HCT116 (cell line): ENCODE data around the gene TSPOAP1. TPM values are rescaled to one million over a fixed set of nuclear protein-coding genes. Genes with fewer than 3 reads are reported as not detected.

Experiments used
- ATAC-seq: fragments of 200-7000 bp; cut with Tn5 transposase; 2 replicates; pipeline ENCODE4 v1.9.1; 2020; ENCODE audit warnings: mild to moderate bottlenecking, moderate library complexity
- BruUV-seq: library from RNA; stranded (reverse); fragments of 400-500 nt; replicated peaks from 2 replicates; lab custom pipeline; 2021; lab: Mats Ljungman, UMichigan
- CTCF ChIA-PET: fragments of 300-600 bp; sonication (Branson Sonifier 250); formaldehyde crosslinking; loops from one replicate; lab custom pipeline; 2021; ENCODE audit warnings: antibody characterized with exemption; lab: Charles Lee
- POLR2A ChIA-PET: fragments of 300-600, 350-600 bp; sonication (Branson Sonifier 250); formaldehyde crosslinking; loops from one replicate; lab custom pipeline; 2021; ENCODE audit warnings: antibody characterized with exemption; lab: Charles Lee
- RAD21 ChIA-PET, 2 experiments: fragments of 300-600 bp; sonication (Branson Sonifier 250); formaldehyde crosslinking; loops; one replicate each; lab custom pipeline; 2023; ENCODE audit warnings: low total read pairs in 2 of 2; ENCODE audit not compliant: uncharacterized antibody in 2 of 2, unreplicated experiment in 2 of 2, low non-redundant PET in 1 of 2; lab: Charles Lee
- DNase-seq: peaks from one replicate; pipeline ENCODE4 v3.0.0-alpha.2; 2010; ENCODE audit warnings: low read depth, low spot score
- H2AFZ ChIP-seq: fragments of 200-600 bp; shearing (Covaris generic), sonication (generic); 2 replicates; pipeline ENCODE4 v1.6.1; 2017; ENCODE audit warnings: low read depth, mixed run types, mixed read lengths, antibody characterized with exemption, low read length; ENCODE audit not compliant: poor library complexity, severe bottlenecking
- H3K27ac ChIP-seq: 2 replicates; pipeline ENCODE4 v1.5.1; 2012; ENCODE audit warnings: low read depth, low read length
- H3K27me3 ChIP-seq: fragments of 200-600 bp; sonication (generic); 2 replicates; pipeline ENCODE4 v1.6.1; 2016; ENCODE audit warnings: mixed run types, low read length, mixed read lengths; ENCODE audit not compliant: insufficient read depth
- H3K36me3 ChIP-seq, 2 experiments: fragments of 200-500 bp in 1 of 2; fragments of 200-600 bp in 1 of 2; sonication (Bioruptor generic) in 1 of 2; sonication (generic) in 1 of 2; 2 replicates each; pipeline versions ENCODE4 v1.5.1 to v1.6.1; 2014 to 2016; ENCODE audit warnings: low read length in 2 of 2, inconsistent platforms in 1 of 2, mixed read lengths in 1 of 2, mixed run types in 1 of 2; ENCODE audit not compliant: insufficient read depth in 2 of 2, control insufficient read depth in 1 of 2
- H3K4me1 ChIP-seq, 2 experiments: fragments of 200-600 bp in 1 of 2; sonication (generic) in 1 of 2; 2 replicates each; pipeline versions ENCODE4 v1.5.1 to v1.6.1; 2012 to 2017; ENCODE audit warnings: low read length in 2 of 2, inconsistent platforms in 1 of 2, mild to moderate bottlenecking in 1 of 2, mixed read lengths in 1 of 2, mixed run types in 1 of 2, moderate library complexity in 1 of 2; ENCODE audit not compliant: insufficient read depth in 2 of 2, control insufficient read depth in 1 of 2
- H3K4me2 ChIP-seq: fragments of 200-600 bp; sonication (generic); 2 replicates; pipeline ENCODE4 v1.6.1; 2017; ENCODE audit warnings: mixed run types, low read length, mixed read lengths
- H3K4me3 ChIP-seq, 2 experiments: fragments of 200-600 bp in 1 of 2; sonication (generic) in 1 of 2; replicated peaks in 1 of 2; 2 replicates each; pipeline ENCODE4 v1.5.1; 2011 to 2016; ENCODE audit warnings: low read length in 2 of 2, control low read depth in 1 of 2, low read depth in 1 of 2, mild to moderate bottlenecking in 1 of 2, mixed read lengths in 1 of 2, mixed run types in 1 of 2
- H3K79me2 ChIP-seq: fragments of 200-600 bp; sonication (generic); 2 replicates; pipeline ENCODE4 v1.6.1; 2017; ENCODE audit warnings: mild to moderate bottlenecking, mixed run types, low read length, moderate library complexity, mixed read lengths; ENCODE audit not compliant: insufficient read depth
- H3K9ac ChIP-seq: fragments of 200-600 bp; sonication (generic); 2 replicates; pipeline ENCODE4 v1.6.1; 2016; ENCODE audit warnings: low read length, mixed read lengths
- H3K9me2 ChIP-seq: fragments of 200-600 bp; sonication (generic), shearing (Covaris generic); 2 replicates; pipeline ENCODE4 v1.6.1; 2017; ENCODE audit warnings: mixed run types, mild to moderate bottlenecking, moderate library complexity; ENCODE audit not compliant: insufficient read depth
- H3K9me3 ChIP-seq, 2 experiments: fragments of 200-500 bp in 1 of 2; fragments of 200-600 bp in 1 of 2; sonication (Bioruptor generic) in 1 of 2; sonication (generic) in 1 of 2; 2 replicates each; pipeline ENCODE4 v1.6.1; 2014 to 2017; ENCODE audit warnings: low read length in 2 of 2, mixed read lengths in 2 of 2, inconsistent platforms in 1 of 2, low read depth in 1 of 2, mild to moderate bottlenecking in 1 of 2, mixed run types in 1 of 2, moderate library complexity in 1 of 2; ENCODE audit not compliant: control insufficient read depth in 1 of 2, insufficient read depth in 1 of 2
- H4K20me1 ChIP-seq: fragments of 200-600 bp; sonication (generic), shearing (Covaris generic); 2 replicates; pipeline ENCODE4 v1.6.1; 2017; ENCODE audit warnings: mixed run types, mild to moderate bottlenecking, moderate library complexity; ENCODE audit not compliant: insufficient read depth
- CBX3 ChIP-seq: IDR thresholded peaks from 2 replicates; pipeline ENCODE4 v1.6.1; 2012; ENCODE audit warnings: low read depth
- CEBPB ChIP-seq: IDR thresholded peaks from 2 replicates; pipeline ENCODE4 v1.6.1; 2012; ENCODE audit warnings: low read depth
- EGR1 ChIP-seq: IDR thresholded peaks from 2 replicates; pipeline ENCODE4 v1.6.1; 2012; ENCODE audit warnings: low read depth
- ELF1 ChIP-seq: IDR thresholded peaks from 2 replicates; pipeline ENCODE4 v1.6.1; 2012; ENCODE audit warnings: low read depth, borderline replicate concordance
- EZH2 ChIP-seq: fragments of 200-600 bp; sonication (generic); IDR thresholded peaks from 2 replicates; pipeline ENCODE4 v1.6.1; 2017; ENCODE audit warnings: antibody characterized with exemption, mixed run types
- EZH2phosphoT487 ChIP-seq: fragments of 200-600 bp; IDR thresholded peaks from 2 replicates; pipeline ENCODE4 v1.6.1; 2018; ENCODE audit warnings: antibody characterized with exemption, borderline replicate concordance
- POLR2A ChIP-seq: IDR thresholded peaks from 2 replicates; pipeline ENCODE4 v1.7.0; 2011; ENCODE audit warnings: borderline replicate concordance; ENCODE audit not compliant: insufficient read depth, insufficient read length; ENCODE audit errors: extremely low read depth
- SP1 ChIP-seq: IDR thresholded peaks from 2 replicates; pipeline ENCODE4 v1.6.1; 2012; ENCODE audit warnings: low read depth
- SRF ChIP-seq: IDR thresholded peaks from 2 replicates; pipeline ENCODE4 v1.6.1; 2012; ENCODE audit warnings: low read depth
- intact Hi-C: fragments of 100-400 bp; cut with micrococcal nuclease; formaldehyde crosslinking; loops from 2 replicates; pipeline ENCODE4 v1.10.0; 2022
- total RNA-seq: library from RNA; stranded (reverse); gene quantifications from one replicate; pipeline ENCODE4 v1.2.1, GENCODE V29; 2021; ENCODE audit not compliant: unreplicated experiment
- TF ChIP-seq, protein P1 (sequence below), 3 experiments: fragments of 200-600 bp in 1 of 3; sonication (generic) in 1 of 3; IDR thresholded peaks in 2 of 3; conservative IDR thresholded peaks in 1 of 3; 2 replicates each; pipeline ENCODE4 v1.5.1; 2012 to 2017; ENCODE audit warnings: low read depth in 2 of 3, low read length in 2 of 3, antibody characterized with exemption in 1 of 3, borderline replicate concordance in 1 of 3, control low read depth in 1 of 3, mild to moderate bottlenecking in 1 of 3, mixed read lengths in 1 of 3, mixed run types in 1 of 3, moderate library complexity in 1 of 3; ENCODE audit not compliant: insufficient read depth in 1 of 3
- TF ChIP-seq, protein P2 (sequence below): IDR thresholded peaks from 2 replicates; pipeline ENCODE4 v1.6.1; 2012
- TF ChIP-seq, protein P3 (sequence below): IDR thresholded peaks from 2 replicates; pipeline ENCODE4 v1.6.1; 2012
- TF ChIP-seq, protein P4 (sequence below): IDR thresholded peaks from 2 replicates; pipeline ENCODE4 v1.6.1; 2012; ENCODE audit warnings: low read depth

TSPOAP1 gene
- total RNA-seq, 1 experiment from 2014 or later, result 0.27 TPM

DNA sequence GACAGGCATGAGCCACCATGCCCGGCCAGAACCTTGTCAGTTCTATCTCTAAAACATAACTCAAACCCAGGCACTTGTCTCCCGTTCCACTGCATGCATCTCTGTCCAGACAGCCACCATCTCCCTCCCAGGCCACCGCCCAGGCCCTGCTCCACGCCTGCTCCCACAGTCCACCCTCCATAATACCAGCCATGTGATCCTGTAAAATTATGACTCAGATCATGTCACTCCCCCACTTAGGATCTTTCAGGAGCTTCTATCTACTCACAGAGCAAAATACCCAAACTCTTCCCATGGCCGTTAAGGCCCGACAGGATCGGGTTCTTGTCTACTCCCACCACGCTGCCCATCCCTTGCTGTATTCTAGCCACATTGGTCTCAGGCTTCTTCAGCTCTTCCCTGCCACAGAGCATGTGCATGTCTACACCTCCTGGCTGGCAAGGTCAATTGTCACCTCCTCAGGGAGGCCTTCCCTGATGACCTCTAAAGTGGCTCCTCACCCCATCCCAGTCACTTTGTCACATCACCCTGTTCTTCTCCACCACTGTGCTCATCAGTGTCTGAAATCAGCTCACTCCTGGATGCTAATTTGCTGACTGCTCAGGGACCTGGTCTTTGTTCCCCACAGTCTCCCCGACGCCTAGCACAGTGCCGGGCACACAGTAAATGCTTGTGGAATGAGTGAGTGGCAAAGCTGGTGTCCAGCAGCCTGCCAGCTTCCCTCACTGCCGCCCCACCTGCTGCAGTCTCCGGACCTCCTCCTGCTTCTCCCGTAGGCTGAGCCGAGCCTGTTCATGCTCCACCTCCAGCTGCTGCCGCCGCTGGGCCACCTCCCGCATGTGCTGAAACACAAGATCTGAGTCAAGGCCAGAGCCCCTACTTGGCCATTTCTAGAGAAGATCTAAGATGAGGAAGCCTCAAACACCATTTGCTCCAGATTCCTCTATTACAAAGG, 6.7 kb downstream of the TSPOAP1 start (continued):
- TF ChIP-seq, protein P1, sequence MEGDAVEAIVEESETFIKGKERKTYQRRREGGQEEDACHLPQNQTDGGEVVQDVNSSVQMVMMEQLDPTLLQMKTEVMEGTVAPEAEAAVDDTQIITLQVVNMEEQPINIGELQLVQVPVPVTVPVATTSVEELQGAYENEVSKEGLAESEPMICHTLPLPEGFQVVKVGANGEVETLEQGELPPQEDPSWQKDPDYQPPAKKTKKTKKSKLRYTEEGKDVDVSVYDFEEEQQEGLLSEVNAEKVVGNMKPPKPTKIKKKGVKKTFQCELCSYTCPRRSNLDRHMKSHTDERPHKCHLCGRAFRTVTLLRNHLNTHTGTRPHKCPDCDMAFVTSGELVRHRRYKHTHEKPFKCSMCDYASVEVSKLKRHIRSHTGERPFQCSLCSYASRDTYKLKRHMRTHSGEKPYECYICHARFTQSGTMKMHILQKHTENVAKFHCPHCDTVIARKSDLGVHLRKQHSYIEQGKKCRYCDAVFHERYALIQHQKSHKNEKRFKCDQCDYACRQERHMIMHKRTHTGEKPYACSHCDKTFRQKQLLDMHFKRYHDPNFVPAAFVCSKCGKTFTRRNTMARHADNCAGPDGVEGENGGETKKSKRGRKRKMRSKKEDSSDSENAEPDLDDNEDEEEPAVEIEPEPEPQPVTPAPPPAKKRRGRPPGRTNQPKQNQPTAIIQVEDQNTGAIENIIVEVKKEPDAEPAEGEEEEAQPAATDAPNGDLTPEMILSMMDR (IDR thresholded peaks at IDR 0.05 in 2 of 3, conservative IDR thresholded peaks at IDR 0.05 in 1 of 3; ENCODE audit: borderline replicate concordance in 1 of 3, insufficient read depth in 1 of 3, low read depth in 2 of 3, low read length in 2 of 3), result no peak
- TF ChIP-seq CBX3 (no peak), CEBPB (no peak)
- TF ChIP-seq, protein P2, sequence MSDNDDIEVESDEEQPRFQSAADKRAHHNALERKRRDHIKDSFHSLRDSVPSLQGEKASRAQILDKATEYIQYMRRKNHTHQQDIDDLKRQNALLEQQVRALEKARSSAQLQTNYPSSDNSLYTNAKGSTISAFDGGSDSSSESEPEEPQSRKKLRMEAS, result no peak

DNA sequence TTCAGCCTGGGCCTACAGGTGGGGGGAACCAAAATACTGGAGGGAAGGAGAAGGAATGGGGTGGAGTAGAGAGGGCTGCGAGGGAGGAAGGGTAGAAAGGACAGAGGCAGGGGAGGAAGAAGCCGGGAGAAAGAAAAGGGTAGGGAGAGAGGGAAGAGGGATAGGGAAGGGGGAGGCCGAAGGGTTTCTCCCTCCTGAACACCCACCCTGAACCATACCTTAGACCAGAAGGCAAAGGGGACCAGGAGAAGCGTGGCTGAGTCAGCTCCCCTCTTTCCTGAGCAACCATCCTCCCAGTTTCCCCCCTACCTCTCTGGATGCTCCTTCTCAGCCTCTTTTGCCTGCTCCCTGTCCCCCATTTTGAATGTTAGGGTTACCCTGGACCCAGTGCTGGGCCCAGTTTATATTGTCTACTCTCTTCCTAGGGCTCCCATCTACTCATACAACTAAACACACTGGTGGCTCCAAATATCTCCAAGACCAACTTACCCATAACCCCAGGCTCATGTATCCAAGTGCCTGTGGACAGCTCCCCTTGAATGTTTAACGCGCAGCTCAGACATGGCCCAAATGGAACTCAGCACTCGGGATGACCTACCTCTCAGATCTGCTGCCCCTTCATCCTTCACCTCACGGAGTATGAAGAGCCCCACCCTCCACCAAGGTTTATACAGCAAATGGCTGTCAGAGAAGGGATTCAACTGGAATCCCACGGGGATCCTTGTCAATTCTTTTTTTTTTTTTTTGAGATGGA, 7.8 kb downstream of the TSPOAP1 start:
- Histone ChIP-seq H4K20me1 (no peaks in the 10 kb centered on the region), H3K36me3 (no peaks in the 10 kb centered on the region), H3K4me3 (no peak overlapping the region), H3K4me1 (peaks cover 6 to 13% of the 10 kb centered on the region in 2 experiments; a peak in 3 of 4 replicates), H3K9me2 (no peaks in the 10 kb centered on the region), H3K27me3 (no peaks in the 10 kb centered on the region), H3K9ac (no peak overlapping the region), H3K79me2 (no peaks in the 10 kb centered on the region), H2AFZ (no peak overlapping the region), H3K27ac (no peak overlapping the region), H3K4me2 (no peak overlapping the region), H3K9me3 (no peaks in the 10 kb centered on the region)
- CTCF ChIA-PET, result interaction anchor here (1.3 kb wide), 1 partner anchor 127 kb away, joined by 3 read pairs; no protein-coding TSS in a partner anchor
- BruUV-seq, result no TSS peak
- RAD21 ChIA-PET, result no interaction called here
- POLR2A ChIA-PET, result no interaction called here
- DNase-seq (no peak), ATAC-seq (no peak)
- intact Hi-C loops, result no loop called here
- TF ChIP-seq SRF (no peak), SP1 (no peak), EZH2 (no peak), ELF1 (no peak), POLR2A (no peak), EZH2phosphoT487 (no peak), EGR1 (no peak)
- TF ChIP-seq, protein P3, sequence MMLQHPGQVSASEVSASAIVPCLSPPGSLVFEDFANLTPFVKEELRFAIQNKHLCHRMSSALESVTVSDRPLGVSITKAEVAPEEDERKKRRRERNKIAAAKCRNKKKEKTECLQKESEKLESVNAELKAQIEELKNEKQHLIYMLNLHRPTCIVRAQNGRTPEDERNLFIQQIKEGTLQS, result no peak
- TF ChIP-seq, protein P4, sequence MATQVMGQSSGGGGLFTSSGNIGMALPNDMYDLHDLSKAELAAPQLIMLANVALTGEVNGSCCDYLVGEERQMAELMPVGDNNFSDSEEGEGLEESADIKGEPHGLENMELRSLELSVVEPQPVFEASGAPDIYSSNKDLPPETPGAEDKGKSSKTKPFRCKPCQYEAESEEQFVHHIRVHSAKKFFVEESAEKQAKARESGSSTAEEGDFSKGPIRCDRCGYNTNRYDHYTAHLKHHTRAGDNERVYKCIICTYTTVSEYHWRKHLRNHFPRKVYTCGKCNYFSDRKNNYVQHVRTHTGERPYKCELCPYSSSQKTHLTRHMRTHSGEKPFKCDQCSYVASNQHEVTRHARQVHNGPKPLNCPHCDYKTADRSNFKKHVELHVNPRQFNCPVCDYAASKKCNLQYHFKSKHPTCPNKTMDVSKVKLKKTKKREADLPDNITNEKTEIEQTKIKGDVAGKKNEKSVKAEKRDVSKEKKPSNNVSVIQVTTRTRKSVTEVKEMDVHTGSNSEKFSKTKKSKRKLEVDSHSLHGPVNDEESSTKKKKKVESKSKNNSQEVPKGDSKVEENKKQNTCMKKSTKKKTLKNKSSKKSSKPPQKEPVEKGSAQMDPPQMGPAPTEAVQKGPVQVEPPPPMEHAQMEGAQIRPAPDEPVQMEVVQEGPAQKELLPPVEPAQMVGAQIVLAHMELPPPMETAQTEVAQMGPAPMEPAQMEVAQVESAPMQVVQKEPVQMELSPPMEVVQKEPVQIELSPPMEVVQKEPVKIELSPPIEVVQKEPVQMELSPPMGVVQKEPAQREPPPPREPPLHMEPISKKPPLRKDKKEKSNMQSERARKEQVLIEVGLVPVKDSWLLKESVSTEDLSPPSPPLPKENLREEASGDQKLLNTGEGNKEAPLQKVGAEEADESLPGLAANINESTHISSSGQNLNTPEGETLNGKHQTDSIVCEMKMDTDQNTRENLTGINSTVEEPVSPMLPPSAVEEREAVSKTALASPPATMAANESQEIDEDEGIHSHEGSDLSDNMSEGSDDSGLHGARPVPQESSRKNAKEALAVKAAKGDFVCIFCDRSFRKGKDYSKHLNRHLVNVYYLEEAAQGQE, result no peak
- TF ChIP-seq, protein P1 (IDR thresholded peaks at IDR 0.05 in 2 of 3, conservative IDR thresholded peaks at IDR 0.05 in 1 of 3; ENCODE audit: borderline replicate concordance in 1 of 3, insufficient read depth in 1 of 3, low read depth in 2 of 3, low read length in 2 of 3), result no peak
- TF ChIP-seq, protein P2, result no peak
